CD4-positive, alpha-beta T cell treated with Interleukin-15 for 4 hours (primary cell): Measurements from ENCODE around the gene TNP2.

Experiments used
- DNase-seq: peaks from one replicate; pipeline ENCODE4 v3.0.0-alpha.2; 2020; ENCODE audit warnings: low spot score

Gene TNP2

DNA sequence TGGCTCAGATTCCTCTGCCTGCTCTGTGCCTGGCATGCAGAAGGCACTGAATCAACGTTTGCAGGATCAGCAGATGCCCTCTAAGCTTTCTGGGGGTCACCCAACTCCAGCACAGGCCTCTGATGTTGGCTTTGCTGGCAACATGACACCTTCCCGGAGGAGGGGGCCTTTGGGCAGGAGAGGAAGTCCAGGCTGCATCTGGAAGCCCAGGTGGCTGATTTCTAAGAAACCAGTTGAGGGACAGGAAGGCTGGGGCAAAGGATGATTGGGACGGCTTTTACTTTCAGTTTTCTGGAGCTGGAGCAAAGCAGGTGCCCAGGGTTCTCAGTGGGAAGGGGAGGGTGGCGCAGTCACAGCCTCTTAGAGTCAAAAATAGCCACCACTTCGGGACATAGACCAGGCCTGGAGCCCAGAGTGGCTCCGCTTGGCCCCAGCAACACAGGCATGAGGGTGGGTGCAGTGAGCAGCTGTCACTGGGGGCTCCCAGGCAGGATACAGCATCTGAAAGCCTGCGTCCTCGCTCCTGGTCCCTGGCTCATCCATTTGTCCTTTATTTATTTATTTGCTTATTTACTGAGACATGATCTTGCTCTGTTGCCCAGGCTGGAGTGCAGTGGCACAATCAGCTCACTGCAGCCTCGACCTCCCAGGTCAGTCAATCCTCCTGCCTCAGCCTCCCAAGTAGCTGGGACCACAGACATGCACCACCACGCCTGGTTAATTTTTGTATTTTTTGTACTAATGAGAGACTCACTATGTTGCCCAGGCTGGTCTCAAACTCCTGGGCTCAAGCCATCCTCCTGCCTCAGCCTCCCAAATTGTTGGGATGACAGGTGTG lies 28.3 kb downstream of the TNP2 start:
- no peak for DNase-seq

DNA sequence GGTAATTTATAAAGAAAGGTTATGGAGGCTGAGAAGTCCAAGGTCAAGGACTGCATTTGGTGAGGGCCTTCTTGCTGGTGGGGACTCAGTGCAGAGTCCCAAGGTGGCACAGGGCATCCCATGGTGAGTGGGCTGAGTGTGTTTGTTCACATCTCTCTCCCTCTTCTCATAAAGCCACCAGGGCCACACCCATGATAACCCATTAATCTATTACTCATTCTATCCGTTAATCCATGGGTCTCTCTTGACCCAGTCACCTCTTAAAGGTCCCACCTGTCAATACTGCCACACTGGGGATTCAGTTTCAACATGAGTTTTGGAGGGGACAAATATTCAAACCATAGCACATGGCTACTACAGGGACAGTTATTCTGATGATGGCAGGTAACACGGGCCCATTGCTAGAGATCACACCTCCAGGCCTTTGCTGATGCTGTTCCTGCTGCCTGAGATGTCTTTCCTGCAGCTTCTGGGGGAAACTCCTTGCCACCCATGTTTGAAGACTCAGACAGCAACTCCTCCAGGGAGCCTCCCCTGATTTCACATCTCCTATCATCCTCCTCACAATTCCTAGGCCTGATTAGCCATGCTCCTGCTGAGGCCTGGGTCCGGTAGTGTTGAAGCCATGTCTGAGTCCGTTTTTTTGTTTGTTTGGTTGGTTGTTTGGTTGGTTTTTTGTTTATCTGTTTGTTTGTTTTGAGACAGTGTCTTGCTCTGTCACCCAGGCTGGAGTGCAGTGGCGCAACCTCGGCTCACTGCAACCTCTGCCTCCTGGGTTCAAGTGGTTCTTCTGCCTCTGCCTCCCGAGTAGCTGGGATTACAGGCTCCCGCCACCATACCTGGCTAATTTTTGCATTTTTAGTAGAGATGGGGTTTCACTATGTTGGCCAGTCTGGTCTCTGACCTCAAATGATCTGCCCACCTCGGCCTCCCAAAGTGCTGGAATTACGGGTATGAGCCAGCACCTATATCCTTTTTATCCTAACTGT lies 29.2 kb downstream of the TNP2 start:
- no peak for DNase-seq

DNA sequence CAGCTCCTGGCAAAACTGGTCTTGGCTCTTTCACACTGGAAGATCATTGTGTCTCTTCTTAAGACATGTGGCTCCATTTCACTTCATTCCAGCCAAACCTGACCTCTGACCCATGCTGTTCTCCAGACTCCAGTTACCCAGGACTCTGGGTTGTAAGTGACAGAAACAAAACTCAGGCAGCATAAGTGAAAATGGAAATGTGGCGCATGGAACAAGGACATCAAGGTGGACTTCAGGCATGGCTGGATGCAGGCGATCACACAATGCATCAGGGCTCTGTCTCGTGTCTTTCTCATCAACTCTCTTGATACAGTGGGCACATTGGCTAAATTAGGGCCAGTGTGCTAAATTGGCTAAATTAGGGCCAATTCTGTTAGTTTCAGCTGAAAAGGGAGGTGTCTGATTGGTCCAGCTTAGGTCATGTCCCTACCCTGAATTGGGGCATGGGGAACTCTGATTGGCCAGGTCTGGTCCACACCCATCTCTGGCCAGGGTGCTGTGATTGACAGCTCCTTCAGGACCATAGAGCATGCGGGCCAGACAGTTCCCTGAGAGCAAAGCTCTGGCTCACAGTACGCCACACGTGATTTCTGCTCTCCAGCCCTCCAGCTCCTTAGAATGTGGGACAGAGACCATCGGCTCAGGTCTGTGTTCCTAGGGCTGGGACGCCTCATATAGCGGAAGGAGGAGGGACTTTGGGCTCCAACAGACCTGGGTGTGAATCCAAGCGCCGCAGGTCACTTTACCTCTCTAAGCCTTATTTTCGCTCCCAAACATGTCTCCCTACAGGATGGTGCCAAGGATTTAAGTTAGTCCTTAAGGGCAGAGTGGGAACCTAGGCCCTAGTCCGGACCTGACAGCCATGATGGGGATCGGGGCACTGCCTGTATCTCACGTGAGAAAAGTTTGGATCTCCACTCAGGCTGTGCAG lies 30.6 kb downstream of the TNP2 start:
- DNase-seq, result no peak

DNA sequence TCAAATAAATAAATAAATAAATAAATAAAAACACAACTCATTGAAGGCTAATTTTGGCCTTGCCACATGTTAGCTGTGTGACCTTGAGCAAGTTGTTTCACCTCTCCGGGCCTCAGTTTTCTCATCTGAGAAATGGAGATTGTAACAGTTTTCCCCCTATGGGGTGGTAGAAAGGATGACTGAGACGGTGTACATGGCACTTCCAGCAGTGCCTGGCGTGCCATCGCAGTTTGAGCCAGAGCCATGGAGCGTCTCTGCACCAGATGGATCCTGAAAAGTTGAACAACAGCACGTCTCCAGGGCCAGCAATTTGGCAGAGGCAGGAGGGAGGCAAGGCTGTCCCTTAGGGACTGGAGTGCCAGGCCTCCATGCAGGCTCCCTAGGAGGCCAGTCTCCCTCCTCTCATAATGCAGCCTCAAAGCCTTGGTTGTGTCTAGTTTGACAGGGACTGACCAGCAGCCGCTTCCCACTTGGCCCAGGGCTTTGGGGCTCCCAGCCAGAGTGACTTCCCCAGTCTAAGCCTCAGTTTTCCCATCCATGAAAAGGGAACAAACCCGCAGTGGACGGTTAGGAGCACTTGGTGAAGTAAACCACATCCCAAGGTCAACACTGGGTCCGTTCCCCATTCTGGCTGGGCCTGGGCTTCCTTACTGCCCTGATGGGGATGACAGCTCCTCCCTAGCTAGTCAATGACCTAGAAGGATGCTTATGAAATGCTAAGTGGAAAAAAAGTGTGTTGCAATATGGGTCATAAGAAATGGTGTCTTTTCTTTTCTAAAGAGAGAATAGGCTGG lies 32.5 kb downstream of the TNP2 start:
- DNase-seq, result no peak

DNA sequence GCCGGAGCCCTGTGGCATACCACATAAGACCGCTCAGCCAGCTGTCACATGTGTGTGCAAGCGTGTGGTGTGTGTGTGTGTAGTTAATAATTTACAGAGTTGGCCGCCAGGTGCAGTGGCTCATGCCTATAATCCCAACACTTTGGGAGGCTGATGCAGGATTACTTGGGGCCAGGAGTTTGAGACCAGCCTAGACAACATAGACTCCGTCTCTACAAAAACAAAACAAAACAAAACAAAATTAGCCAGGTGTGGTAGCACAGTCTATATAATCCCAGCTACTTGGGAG lies 33.5 kb downstream of the TNP2 start:
- DNase-seq, result no peak

DNA sequence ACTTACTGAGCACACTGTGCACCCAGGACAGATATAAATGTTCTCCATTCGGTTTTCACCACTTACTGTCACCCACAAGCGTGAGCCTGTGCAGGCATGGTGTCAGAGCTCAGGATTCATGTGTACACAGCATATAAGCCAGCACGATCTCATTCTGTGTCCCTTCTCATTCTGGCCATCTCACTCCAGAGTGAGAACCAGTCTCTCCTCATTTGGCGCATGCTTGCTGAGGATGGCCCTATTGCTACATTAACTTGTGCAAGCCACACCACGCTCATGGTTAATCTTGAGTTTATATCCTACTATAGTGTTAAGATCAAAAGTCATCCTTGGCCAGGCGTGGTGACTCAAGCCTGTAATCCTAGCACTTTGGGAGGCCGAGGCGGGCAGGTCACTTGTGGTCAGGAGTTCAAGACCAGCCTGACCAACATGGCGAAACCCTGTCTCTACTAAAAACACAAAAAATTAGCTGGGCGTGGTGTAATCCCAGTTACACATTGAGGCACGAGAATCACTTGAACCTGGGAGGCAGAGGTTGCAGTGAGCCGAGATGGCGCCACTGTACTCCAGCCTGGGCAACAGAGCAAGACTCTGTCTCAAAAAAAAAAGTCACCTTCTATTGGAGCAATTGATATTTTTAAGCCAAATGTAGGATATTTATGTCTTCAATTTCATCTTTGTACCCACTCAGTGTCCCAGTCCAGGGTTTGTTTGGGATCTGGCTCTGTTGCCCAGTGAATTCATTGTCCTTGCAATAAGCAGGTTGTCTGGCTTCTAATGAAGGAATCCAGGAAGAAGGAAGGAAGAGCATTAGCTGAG lies 34.0 kb downstream of the TNP2 start:
- no peak for DNase-seq

DNA sequence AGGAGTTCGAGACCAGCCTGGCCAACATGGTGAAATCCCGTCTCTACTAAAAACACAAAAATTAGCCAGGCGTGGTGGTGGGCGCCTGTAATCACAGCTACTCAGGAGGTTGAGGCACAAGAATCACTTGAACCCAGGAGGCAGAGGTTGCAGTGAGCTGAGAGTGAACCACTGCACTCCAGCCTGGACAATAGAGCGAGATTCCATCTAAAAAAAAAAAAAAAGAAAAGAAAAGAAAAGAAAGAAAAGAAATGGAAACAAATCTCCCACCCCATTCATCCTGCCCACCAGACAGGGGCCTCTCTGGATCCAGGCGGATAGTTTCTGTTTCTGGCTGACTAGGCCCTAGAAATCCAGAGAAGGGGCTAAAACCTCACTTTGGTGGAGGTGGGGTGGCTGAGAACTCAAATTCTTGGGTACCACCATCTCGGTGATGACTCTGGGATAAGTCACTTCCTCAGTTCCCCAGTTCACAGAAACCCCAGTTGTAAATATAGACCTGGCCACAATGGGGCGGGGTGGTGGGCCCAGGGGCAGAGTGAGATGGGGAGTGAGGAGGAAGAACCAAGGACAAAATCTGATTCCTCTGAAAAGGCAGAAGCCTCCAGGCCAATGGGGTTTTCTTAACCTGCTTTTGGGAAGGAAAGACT lies 35.3 kb downstream of the TNP2 start:
- peak; percentile 80 for DNase-seq

DNA sequence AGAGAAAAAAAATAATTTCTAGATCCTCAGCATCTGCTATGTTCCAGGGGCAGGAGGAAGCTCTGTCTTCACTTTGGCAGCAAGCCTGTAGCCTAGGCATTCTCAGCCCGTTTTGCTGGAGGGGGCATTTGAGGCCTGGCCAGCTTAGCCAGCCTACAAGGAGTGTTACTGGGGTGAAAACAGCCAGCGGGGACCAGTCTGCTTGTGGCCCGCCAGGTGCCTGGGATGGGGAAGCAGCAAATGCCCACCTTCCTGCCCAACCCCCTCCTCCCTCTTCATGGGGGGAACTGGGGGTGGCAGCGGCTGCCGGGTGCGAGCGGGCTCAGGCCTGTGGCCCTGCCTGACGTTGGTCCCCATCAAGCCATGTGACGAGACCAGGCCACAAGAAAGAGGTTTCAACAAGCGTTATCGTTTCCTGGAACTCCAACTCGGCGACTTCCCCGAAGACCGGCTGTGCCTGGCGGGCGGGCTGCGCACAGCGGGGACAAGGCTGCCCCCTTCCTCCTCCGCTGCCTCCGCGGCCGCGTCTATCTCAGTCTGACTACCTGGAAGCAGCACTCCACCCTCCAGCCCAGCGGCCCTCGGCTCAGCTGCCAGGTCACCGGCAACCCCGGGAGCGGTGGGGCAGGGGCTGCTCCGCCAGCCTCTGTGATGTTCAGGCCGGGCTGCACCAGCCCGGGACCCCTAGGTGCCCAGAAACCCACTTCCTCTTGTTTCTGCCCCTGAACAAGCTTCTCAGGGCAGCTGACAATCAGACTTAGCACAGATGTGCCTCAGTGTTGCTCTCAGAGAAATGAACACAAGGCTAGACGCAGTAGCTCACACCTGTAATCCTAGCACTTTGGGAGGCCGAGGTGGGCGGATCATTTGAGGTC lies 36.0 kb downstream of the TNP2 start:
- DNase-seq, result peak; percentile 96

DNA sequence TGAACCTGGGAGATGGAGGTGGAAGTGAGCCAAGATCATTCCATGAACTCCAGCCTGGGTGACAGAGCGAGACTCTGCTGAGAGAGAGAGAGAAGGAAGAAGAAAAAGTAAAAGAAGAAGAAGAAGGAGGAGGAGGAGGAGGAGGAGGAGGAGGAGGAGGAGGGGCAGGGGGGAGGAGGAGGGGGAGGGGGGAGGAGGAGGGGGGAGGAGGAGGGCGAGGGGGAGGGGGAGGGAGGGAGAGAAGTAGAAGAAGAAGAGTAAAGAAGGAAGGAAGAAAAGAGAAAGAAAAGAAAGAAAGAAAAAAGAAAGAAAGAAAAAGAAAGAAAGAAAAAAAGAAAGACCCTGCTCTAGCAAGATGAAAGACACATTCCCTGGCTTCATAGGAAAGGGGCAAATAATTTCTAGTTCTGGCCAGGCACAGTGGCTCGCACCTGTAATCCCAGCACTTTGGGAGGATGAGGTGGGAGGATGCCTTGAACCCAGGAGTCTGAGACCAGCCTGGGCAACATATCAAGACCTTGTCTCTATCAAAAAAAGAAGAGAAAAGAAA lies 36.7 kb downstream of the TNP2 start:
- no peak for DNase-seq

DNA sequence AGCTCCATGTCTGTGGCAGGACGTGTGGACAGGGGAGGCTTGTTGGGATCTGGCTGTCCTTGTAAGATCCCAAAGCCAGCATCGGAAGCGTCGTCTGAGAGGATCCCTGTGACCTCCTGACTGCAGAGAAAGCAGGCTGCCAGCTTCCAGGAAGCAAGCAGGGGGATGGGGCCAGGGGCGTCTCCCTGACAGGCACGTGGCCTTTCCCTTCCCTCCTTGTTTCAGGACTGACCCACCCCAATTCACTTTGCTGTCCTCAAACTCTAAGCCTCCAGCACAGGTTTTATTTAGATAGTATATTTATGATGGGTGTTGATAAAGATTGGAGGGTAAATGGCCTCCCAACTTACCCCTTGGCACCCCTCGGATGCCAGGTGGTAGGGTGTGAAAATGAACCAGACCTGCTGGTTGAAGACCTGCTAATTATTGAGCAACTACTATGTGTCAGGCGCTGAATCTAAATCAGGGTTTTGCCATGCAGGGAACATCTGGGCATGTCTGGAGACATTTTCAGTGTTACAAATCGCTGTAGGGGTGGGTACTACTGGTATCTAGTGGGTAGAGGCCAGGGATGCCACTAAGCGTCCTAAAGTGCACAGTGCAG lies 37.7 kb downstream of the TNP2 start:
- DNase-seq, result no peak

DNA sequence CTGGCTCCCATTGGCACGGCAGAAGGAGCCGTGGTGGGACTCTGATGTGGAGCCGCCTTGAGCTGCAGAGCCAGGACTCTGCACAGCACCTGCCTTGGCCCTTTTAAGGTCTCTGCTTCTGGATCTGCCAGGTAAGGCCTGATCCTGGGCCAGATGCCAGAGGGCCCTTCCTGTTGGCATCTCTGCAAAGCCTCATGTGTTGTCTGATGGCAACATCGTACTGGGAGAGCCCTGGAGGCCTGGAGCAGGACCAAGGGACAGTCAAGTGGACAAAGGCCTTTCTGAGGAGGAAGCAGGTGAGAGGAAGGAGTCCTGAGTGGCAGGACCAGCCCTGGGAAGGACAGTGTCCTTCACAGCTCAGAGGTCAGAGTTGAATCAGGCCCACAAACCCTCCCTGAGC lies 39.2 kb downstream of the TNP2 start:
- DNase-seq, result no peak

DNA sequence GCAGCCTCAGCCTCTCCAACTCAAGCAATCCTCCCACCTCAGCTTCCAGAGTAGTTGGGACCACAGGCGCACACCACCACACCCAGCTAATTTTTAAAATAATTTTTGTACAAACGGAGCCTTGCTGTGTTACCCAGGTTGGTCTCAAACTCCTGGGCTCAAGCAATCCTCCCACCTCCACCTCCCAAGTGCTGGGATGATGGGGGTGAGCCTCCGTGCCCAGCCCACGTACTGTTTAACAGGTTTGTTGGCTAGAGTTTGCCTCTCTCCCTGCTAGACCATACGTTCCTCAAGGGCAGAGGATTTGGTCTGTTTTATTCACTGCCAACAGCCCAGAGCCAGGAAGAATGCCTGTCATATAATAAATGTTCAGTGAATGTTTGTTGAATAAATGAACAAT lies 39.7 kb downstream of the TNP2 start:
- no peak for DNase-seq

DNA sequence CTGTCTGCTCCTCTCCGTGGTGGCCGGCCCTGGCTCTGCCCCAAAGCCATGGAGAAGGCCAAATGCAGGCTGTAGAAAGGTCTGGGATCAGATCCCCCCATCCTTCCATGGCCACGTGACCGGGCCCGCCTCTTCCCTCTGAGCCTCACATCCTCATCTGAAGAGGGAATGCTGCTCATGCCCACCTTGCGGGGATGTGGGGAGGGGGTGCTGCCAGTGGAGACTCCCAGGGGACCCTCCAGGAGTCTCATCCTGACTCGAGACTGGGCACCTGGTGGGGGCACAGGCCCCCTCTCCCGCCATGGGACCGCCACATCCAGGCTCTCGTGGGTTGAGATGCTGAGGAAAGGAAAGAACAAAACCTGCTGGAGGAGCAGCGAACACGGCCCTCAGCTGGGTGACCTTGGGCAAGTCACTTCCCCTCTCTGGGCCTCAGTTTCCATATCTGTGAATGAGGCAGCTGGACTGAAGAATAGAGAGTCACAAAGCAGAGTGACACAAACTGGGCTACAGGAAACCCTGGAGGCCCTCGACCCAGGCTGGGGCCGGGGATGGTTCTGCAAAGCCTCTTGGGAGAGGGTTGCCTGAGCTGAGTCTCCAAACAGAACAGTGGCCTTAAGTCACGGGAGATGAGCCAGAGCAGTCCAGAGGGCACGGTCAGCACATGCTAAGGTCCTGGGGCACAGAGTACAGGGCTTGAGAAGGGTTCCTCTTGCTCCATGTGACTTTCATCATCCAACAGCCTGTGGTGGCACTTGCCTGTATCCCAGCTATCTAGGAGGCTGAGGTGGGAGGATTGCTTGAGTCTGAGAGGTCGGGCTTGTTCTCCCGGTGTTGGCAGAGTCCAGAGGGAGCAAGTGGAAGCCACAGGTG lies 43.2 kb downstream of the TNP2 start:
- no peak for DNase-seq

DNA sequence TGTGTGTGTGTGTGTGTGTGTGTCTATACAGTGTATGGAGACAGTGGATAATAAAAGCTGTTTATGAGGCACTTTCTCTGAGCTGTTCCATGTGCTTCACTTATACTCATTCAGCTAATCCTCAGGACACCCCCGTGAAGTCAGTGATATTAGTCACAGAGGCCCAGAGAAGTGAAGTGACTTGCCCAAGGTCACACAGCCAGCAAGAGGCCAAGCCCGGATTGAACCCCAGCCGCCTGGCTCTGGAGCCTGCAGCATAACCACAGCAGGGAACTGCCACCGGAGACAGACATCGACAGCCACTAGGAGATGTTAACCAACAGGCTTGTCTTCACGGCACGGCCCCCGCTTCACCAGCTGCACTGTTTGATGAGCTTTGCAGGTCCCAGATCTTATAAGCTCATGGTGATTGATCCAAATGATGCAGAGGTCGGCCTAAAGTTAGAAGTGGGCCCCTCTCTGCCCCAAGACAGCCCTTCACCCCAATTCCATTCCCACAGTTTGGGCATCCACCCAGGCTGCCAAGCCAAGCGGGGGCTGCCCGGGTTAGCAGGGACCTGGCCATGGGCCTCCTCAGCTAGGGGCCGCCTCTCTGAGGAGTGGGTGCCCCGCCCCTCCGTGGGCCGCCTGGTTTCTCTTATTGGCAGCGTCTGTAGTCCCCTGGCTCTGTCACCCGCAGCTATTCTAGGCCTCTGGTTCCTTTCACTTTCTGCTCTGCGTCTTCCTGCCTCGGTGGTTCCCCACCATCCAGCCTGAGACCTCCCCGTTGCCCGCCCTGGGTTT lies 44.0 kb downstream of the TNP2 start:
- peak; percentile 81 for DNase-seq

DNA sequence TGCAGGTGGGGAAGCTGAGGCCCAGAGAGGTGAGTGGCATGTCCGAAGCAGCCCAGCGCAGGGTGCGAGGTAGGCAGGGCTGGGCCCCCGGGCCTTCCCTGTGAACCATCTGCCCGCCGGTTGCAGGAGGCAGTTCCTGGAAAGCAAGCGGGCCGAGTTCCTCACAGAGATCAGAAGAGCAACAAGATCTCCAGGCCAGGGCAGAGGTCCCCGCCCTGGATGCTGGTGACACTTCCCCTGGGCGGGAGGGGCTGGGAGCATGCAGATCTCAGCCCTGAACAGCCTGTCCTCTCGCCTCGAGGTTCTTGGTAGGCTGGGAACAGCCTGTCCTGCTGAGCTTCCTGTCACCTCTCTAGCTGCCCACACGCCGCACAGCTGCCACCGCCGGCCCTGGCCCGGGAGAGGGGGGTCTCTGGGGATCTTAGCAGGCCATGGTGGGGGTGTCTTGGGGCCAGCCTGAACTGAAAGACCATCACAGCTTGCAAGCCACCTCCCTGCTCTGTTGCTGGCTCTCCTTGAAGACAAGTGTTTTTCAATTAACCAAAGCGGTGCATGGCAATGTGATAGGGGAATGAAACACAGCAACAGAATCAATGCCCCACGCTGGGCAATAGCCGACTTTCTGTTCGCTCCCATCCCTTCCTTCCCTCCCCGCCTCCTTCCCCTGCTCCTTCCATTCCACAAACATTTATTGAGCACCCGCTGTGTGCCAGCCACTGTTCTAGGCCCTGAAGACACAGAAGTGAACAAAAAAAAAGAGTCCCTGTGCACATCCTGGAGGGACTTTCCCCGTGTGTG lies 44.8 kb downstream of the TNP2 start:
- DNase-seq, result peak; percentile 77
